Measurements from ENCODE around the gene SLC7A11.

SLC7A11 gene

DNA sequence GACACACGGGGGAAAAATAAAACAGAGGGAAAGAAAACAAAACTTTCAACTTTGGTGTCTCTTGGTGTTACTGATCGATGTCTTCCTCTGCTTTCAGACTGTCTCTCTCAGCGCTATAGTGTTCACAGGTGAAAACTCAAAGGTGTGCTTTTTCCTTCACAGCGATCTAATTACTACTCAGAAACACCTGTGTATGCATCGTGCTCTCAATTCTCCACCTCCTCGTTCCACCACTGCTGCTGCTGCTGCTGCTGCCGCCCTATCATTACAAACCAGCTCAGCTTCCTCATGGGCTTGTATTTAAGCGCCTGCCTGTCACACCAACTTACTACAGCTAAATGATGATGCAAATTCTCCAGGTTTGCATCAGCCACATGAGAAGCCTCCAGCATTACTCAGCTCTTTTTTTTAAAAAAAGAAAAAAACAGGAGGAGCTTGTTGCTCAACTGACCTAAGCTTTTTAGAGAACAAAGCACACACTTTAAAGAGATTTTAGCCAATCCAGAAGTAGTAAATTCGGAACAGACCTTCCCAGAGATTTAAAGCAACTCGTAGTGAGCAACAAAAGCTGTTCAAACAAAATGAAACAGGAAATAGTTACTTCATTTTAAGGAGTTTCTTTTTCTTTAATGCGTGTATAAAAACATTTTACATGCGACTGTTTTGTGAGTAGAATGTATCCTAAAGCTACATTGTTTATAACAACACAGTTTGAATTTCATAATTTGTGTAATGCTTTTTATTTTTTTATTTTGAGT lies at the start of gene SLC7A11:
Gene SLC7A11, minus strand, starts transcription at position 274 of the 758 bp plus-strand sequence. CDS start 280 bp downstream, outside the sequence.
- Histone ChIP-seq H3K36me3 (ENCODE audit: insufficient read depth, insufficient read length, low read length) (no peaks in the 10 kb centered on the region), H3K4me1 (ENCODE audit: insufficient read depth, insufficient read length) (no peaks in the 10 kb centered on the region), H3K27me3 (ENCODE audit: insufficient read depth, insufficient read length) (no peaks in the 10 kb centered on the region), H3K4me3 (ENCODE audit: insufficient read length, low read depth) (peak within 1 kb of the TSS; percentile 54), H3K9ac (ENCODE audit: insufficient read length, low read depth) (peak within 1 kb of the TSS; percentile 61), H3K9me3 (ENCODE audit: insufficient read depth, low read length) (no peaks in the 10 kb centered on the region)
- peak; percentile 74 for DNase-seq (ENCODE audit: low read depth, low spot score)
- TF ChIP-seq ZNF274 (IDR thresholded peaks at IDR 0.05; ENCODE audit: low read depth, low read length) (no peak), SUZ12 (IDR thresholded peaks at IDR 0.05; ENCODE audit: extremely low read depth, insufficient read depth, insufficient read length) (no peak), YY1 (IDR thresholded peaks at IDR 0.05; ENCODE audit: insufficient read depth, insufficient read length) (no peak)

DNA sequence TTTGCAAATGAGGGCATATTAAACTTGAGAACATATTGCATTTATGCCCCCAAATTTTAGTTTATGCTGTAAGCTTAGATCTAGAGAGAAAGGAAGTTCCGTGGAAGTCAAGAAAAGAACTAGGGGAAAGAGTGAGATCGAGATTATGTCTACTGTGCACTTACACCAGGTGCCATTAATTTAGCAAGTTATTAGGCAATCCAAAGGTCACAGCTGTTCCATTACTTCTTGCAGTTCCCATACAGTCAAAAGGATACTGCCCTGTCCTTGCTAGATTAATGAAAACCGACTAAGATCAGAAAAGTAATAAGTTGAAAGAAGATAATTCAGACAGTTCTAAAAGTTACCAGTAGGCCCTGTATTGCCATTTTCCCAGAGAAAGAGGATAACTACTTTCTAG lies 49.3 kb upstream of the SLC7A11 start:
- Histone ChIP-seq H3K36me3 (ENCODE audit: insufficient read depth, insufficient read length, low read length) (no peaks in the 10 kb centered on the region), H3K4me1 (ENCODE audit: insufficient read depth, insufficient read length) (no peaks in the 10 kb centered on the region), H3K4me3 (ENCODE audit: insufficient read length, low read depth) (no peak overlapping the region), H3K27me3 (ENCODE audit: insufficient read depth, insufficient read length) (no peaks in the 10 kb centered on the region), H3K9ac (ENCODE audit: insufficient read length, low read depth) (no peak overlapping the region), H3K9me3 (ENCODE audit: insufficient read depth, low read length) (no peaks in the 10 kb centered on the region)
- DNase-seq (ENCODE audit: low read depth, low spot score): no peak
- TF ChIP-seq ZNF274 (IDR thresholded peaks at IDR 0.05; ENCODE audit: low read depth, low read length): no peak
- TF ChIP-seq SUZ12 (IDR thresholded peaks at IDR 0.05; ENCODE audit: extremely low read depth, insufficient read depth, insufficient read length): no peak

DNA sequence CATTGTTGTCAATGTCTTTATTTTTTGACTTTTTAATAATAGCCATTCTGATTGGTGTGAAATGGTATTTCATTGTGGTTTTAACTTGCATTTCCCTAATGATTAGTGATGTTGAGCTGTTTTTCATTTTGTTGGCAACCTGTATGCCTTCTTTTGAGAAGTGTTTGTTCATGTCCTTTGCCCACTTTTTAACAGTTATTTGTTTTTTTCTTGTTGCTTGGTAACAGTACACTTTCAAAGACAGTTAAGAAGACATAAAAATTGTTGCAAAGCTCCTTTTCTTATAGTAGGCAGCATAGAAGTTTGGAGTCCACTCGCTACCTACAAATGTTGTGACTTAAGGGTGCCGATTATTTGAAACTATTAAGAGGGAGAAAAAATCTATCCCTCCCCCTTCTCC lies 48.7 kb upstream of the SLC7A11 start:
- Histone ChIP-seq H3K27me3 (ENCODE audit: insufficient read depth, insufficient read length) (no peaks in the 10 kb centered on the region), H3K9me3 (ENCODE audit: insufficient read depth, low read length) (no peaks in the 10 kb centered on the region), H3K4me3 (ENCODE audit: insufficient read length, low read depth) (no peak overlapping the region), H3K4me1 (ENCODE audit: insufficient read depth, insufficient read length) (no peaks in the 10 kb centered on the region), H3K36me3 (ENCODE audit: insufficient read depth, insufficient read length, low read length) (no peaks in the 10 kb centered on the region), H3K9ac (ENCODE audit: insufficient read length, low read depth) (no peak overlapping the region)
- no peak for DNase-seq (ENCODE audit: low read depth, low spot score)
- TF ChIP-seq YY1 (IDR thresholded peaks at IDR 0.05; ENCODE audit: insufficient read depth, insufficient read length) (no peak), SUZ12 (IDR thresholded peaks at IDR 0.05; ENCODE audit: extremely low read depth, insufficient read depth, insufficient read length) (no peak), ZNF274 (IDR thresholded peaks at IDR 0.05; ENCODE audit: low read depth, low read length) (no peak)

DNA sequence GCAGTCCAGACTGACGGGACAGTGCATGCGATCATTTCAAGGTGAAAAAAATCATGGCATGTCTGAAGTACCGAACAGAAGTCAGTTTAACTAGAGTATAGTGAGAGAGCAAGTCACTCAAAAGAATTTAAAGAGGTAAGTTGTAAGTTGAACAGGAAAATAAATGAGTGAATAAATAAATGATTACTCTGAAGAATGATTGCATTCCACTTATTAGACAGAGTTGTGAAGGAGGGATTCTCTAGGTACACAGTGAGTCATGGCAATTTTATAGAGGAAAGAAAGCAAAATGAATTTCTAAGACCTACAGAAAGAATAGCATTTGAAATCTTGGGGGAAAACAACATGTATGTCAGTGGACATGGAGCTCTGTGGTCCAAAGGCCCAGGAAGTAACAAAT lies 37.1 kb upstream of the SLC7A11 start:
- Histone ChIP-seq H3K9me3 (ENCODE audit: insufficient read depth, low read length) (no peaks in the 10 kb centered on the region), H3K4me3 (ENCODE audit: insufficient read length, low read depth) (no peak overlapping the region), H3K4me1 (ENCODE audit: insufficient read depth, insufficient read length) (no peaks in the 10 kb centered on the region), H3K9ac (ENCODE audit: insufficient read length, low read depth) (no peak overlapping the region), H3K36me3 (ENCODE audit: insufficient read depth, insufficient read length, low read length) (no peaks in the 10 kb centered on the region), H3K27me3 (ENCODE audit: insufficient read depth, insufficient read length) (no peaks in the 10 kb centered on the region)
- TF ChIP-seq ZNF274 (IDR thresholded peaks at IDR 0.05; ENCODE audit: low read depth, low read length): no peak
- TF ChIP-seq SUZ12 (IDR thresholded peaks at IDR 0.05; ENCODE audit: extremely low read depth, insufficient read depth, insufficient read length): no peak
- TF ChIP-seq YY1 (IDR thresholded peaks at IDR 0.05; ENCODE audit: insufficient read depth, insufficient read length): no peak
- no peak for DNase-seq (ENCODE audit: low read depth, low spot score)

DNA sequence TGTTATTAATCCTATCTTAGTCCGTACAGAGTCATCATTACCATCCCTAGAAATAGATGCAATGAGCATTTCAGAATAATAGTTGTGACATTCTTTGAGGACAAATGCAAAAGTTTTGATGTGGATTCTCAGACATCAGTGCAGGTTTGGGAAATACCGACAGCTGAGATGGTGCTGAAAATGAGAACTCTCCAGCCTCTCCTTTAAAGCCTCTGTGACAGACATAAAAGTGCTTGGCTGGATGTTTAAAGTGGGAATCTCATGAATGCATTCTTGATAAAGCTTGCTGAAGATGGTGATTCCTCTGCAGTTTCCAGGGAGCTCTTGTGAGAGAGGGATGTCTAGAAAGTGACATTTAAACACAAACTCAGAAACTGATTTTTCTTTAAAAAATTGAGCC lies 35.0 kb upstream of the SLC7A11 start:
- Histone ChIP-seq H3K9ac (ENCODE audit: insufficient read length, low read depth) (no peak overlapping the region), H3K36me3 (ENCODE audit: insufficient read depth, insufficient read length, low read length) (no peaks in the 10 kb centered on the region), H3K9me3 (ENCODE audit: insufficient read depth, low read length) (no peaks in the 10 kb centered on the region), H3K4me1 (ENCODE audit: insufficient read depth, insufficient read length) (no peaks in the 10 kb centered on the region), H3K4me3 (ENCODE audit: insufficient read length, low read depth) (no peak overlapping the region), H3K27me3 (ENCODE audit: insufficient read depth, insufficient read length) (no peaks in the 10 kb centered on the region)
- no peak for DNase-seq (ENCODE audit: low read depth, low spot score)
- no peak for TF ChIP-seq YY1 (IDR thresholded peaks at IDR 0.05; ENCODE audit: insufficient read depth, insufficient read length)
- TF ChIP-seq SUZ12 (IDR thresholded peaks at IDR 0.05; ENCODE audit: extremely low read depth, insufficient read depth, insufficient read length): no peak
- no peak for TF ChIP-seq ZNF274 (IDR thresholded peaks at IDR 0.05; ENCODE audit: low read depth, low read length)

DNA sequence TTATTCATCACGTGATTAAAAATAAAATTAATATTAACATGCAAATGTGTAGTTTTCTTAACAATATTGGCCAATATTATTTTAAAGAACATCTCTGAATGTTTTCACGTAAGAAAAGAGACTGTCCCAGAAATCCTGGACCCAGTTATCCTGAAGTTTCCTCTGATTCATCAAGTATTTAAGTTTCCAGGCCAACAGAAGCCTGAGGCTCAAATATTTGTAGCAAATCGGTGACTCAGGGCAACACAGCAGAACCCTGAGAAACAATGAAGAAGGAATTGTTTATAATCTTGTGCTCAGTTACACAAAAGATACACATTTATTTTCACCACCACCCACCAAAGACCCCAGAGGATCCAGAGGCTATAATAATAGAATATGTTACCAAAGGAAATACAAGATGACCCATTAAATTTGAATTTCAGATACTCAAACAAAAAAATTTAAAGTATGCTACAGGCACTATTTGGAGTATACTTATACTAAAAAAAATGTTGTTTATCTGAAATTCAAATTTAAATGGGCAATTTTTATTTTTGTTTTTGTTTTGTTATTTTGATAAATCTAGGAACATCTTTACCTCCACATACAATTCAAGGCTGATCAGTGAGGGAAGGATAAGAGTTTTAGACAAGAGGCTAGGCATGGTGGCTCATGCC lies 33.9 kb upstream of the SLC7A11 start:
- no peaks in the 10 kb centered on the region for H3K36me3 ChIP-seq (ENCODE audit: insufficient read depth, insufficient read length, low read length)
- H3K4me3 ChIP-seq (ENCODE audit: insufficient read length, low read depth): no peak overlapping the region
- H3K9ac ChIP-seq (ENCODE audit: insufficient read length, low read depth): no peak overlapping the region
- no peak for DNase-seq (ENCODE audit: low read depth, low spot score)
- no peaks in the 10 kb centered on the region for H3K4me1 ChIP-seq (ENCODE audit: insufficient read depth, insufficient read length)
- TF ChIP-seq ZNF274 (IDR thresholded peaks at IDR 0.05; ENCODE audit: low read depth, low read length) (no peak), YY1 (IDR thresholded peaks at IDR 0.05; ENCODE audit: insufficient read depth, insufficient read length) (no peak), SUZ12 (IDR thresholded peaks at IDR 0.05; ENCODE audit: extremely low read depth, insufficient read depth, insufficient read length) (no peak)
- H3K27me3 ChIP-seq (ENCODE audit: insufficient read depth, insufficient read length): no peaks in the 10 kb centered on the region
- H3K9me3 ChIP-seq (ENCODE audit: insufficient read depth, low read length): no peaks in the 10 kb centered on the region

DNA sequence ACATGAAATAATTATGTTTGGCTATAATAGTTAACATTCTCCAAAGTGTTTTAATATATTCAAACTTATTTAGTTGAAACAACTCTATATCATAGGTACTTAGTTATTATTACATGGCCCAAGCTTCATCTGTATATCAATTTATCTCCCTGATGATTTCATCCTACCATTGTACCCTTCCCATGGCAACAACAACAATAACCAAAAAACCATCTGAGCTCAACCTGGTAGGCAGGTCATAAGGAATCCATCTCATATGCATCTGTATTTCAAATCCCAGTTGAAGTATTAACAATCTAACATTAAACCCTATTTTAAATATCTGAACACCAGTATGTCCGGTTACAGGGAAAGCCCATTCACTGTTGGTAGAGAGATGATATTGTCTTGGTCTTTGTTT lies 33.1 kb upstream of the SLC7A11 start:
- Histone ChIP-seq H3K9me3 (ENCODE audit: insufficient read depth, low read length) (no peaks in the 10 kb centered on the region), H3K4me1 (ENCODE audit: insufficient read depth, insufficient read length) (no peaks in the 10 kb centered on the region), H3K36me3 (ENCODE audit: insufficient read depth, insufficient read length, low read length) (no peaks in the 10 kb centered on the region), H3K27me3 (ENCODE audit: insufficient read depth, insufficient read length) (no peaks in the 10 kb centered on the region), H3K9ac (ENCODE audit: insufficient read length, low read depth) (no peak overlapping the region), H3K4me3 (ENCODE audit: insufficient read length, low read depth) (no peak overlapping the region)
- TF ChIP-seq SUZ12 (IDR thresholded peaks at IDR 0.05; ENCODE audit: extremely low read depth, insufficient read depth, insufficient read length) (no peak), YY1 (IDR thresholded peaks at IDR 0.05; ENCODE audit: insufficient read depth, insufficient read length) (no peak), ZNF274 (IDR thresholded peaks at IDR 0.05; ENCODE audit: low read depth, low read length) (no peak)
- DNase-seq (ENCODE audit: low read depth, low spot score): no peak

Data from NT2/D1 (cell line).